Neural cell (in vitro differentiated cells): ENCODE results near the gene MKNK1.

Experiments
- CTCF ChIP-seq: fragments of 450-650 bp; IDR thresholded peaks from 2 replicates; pipeline ENCODE4 v1.5.1; 2014; ENCODE audit warnings: antibody characterized with exemption, mild to moderate bottlenecking, moderate library complexity; ENCODE audit not compliant: poor library complexity, severe bottlenecking
- EP300 ChIP-seq: fragments of 450-650 bp; conservative IDR thresholded peaks from 2 replicates; pipeline ENCODE4 v1.6.1; 2014; ENCODE audit warnings: antibody characterized with exemption, mild to moderate bottlenecking, moderate library complexity; ENCODE audit not compliant: poor library complexity, severe bottlenecking
- EZH2 ChIP-seq: fragments of 200-600, 300-800 bp; shearing (Covaris generic), sonication (generic); IDR thresholded peaks from 2 replicates; pipeline ENCODE4 v1.6.1; 2014; ENCODE audit warnings: antibody characterized with exemption, low read length, borderline replicate concordance, mild to moderate bottlenecking; ENCODE audit not compliant: insufficient read depth, poor library complexity, severe bottlenecking
- POLR2AphosphoS5 ChIP-seq: IDR thresholded peaks from 2 replicates; pipeline ENCODE4 v1.6.1; 2012
- RAD21 ChIP-seq: fragments of 450-650 bp; conservative IDR thresholded peaks from 2 replicates; pipeline ENCODE4 v1.6.1; 2014; ENCODE audit warnings: antibody characterized with exemption, mild to moderate bottlenecking, moderate library complexity
- REST ChIP-seq: IDR thresholded peaks from 2 replicates; pipeline ENCODE4 v1.6.1; 2012; ENCODE audit warnings: borderline replicate concordance
- SMC3 ChIP-seq: fragments of 450-650 bp; conservative IDR thresholded peaks from 2 replicates; pipeline ENCODE4 v1.6.1; 2014; ENCODE audit warnings: antibody characterized with exemption, mild to moderate bottlenecking, moderate library complexity; ENCODE audit not compliant: poor library complexity

GRCh38 chr1:46645815-46646214 is 41.7 kb upstream of the MKNK1 start:
- TF ChIP-seq CTCF (no peak), EP300 (no peak), EZH2 (no peak), REST (no peak), SMC3 (no peak), RAD21 (no peak), POLR2AphosphoS5 (no peak)
